GM08714 (cell line): ENCODE data around the gene WDR86.

Experiments used
- H3K4me3 ChIP-seq: fragments of 200-500 bp; sonication (Bioruptor generic); 2 replicates; pipeline ENCODE4 v1.5.1; 2014; ENCODE audit warnings: mild to moderate bottlenecking, low read length, inconsistent platforms
- ZNF274 ChIP-seq: IDR thresholded peaks from 2 replicates; pipeline ENCODE4 v1.6.1; 2012; ENCODE audit warnings: mild to moderate bottlenecking, low read depth, low read length

Gene WDR86

GRCh38 chr7:151381348-151382078 is 28.3 kb downstream of the WDR86 start:
- H3K4me3 ChIP-seq: peak overlapping the region; percentile 9; the same call in 1 of the 2 replicates
- TF ChIP-seq ZNF274: no peak

GRCh38 chr7:151381098-151381347 is 28.8 kb downstream of the WDR86 start:
- no peak for TF ChIP-seq ZNF274

GRCh38 chr7:151380199-151381097 is 29.4 kb downstream of the WDR86 start:
- H3K4me3 ChIP-seq: no peak overlapping the region; the same call in 1 of the 2 replicates
- TF ChIP-seq ZNF274: no peak

More at GRCh38 chr7:151381098-151381347, 28.8 kb downstream of the WDR86 start:
- H3K4me3 ChIP-seq: no peak overlapping the region; the same call in 1 of the 2 replicates

GRCh38 chr7:151379534-151380198 is 30.2 kb downstream of the WDR86 start:
- no peak overlapping the region for H3K4me3 ChIP-seq
- TF ChIP-seq ZNF274: no peak

- no peak overlapping the region for H3K4me3 ChIP-seq
- TF ChIP-seq ZNF274: no peak
These were observed 30.7 kb downstream of the WDR86 start for GRCh38 chr7:151379193-151379520.

DNA sequence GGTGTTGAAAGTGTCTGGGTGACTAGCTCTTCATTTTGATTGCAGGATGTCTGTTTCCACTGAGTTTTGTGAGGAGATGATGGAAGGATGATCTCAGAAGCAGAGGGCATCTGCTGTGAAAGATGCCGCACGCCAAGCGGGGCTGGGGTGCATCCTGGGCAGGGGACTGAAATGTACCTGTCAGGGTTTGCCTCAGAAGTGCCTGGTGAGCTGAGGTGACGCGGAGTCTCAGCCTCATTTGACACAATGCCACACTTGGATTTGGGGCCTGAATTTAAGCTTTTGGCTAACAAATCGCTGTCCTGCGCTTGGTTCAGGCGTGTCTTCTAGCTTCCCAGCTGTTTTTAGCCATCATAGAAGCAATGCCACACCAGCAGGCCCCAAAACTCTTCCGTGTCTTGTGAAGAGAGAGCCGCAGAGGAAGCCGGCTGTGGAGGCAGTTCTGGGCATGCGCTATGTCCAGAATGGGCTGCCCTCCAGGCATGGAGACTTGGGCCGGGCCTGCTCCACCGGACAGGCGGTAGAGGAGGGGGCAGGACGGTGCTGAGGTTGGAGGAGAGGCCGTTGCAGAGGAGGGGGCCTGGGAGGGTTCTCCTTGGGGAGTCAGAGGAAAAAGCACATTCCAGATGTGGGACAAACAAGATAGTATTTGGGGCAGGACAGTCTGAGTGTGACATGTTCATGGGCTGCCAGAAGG is 31.2 kb downstream of the WDR86 start:
- no peak for TF ChIP-seq ZNF274
- no peak overlapping the region for H3K4me3 ChIP-seq

DNA sequence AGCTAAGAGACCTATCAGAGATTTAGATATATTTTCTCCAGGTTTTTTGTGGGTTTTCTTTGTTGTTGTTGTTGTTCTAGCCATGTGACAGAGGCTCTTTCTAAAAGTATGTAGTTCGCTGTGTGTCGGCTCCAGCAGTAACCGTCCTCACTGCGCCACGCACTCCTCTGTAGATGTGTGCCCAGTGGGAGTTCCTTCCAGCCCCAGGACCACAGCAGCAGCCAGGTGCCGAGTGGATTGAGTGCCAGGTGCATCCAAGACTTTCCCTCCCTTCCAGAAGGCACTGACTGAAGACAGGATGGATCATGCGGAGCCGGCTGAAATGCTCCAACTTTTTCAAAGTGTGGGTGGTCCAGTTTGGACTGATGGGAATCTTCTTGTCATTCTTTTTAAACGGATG is 31.8 kb downstream of the WDR86 start:
- no peak for TF ChIP-seq ZNF274
- no peak overlapping the region for H3K4me3 ChIP-seq

DNA sequence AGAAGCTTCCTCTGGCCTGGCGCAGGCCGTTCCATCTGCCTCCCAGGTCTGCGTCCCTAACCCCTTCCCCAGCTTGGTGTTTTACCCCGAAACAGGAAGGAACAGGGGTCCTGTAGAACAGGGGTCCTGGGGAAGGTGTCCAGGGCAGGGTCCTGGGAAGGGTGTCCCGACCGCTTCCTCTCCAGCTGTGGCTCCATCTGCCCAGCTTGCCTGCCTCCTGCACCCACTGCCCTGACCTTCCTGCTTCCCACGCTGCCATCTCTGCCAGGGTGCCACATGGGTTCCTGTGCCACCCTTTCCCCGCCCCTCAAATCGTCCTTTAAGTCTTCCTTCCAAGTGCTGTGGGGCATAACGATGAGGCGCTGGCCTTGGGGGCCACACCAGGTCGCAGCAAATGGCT is 32.4 kb downstream of the WDR86 start:
- H3K4me3 ChIP-seq: no peak overlapping the region
- no peak for TF ChIP-seq ZNF274

DNA sequence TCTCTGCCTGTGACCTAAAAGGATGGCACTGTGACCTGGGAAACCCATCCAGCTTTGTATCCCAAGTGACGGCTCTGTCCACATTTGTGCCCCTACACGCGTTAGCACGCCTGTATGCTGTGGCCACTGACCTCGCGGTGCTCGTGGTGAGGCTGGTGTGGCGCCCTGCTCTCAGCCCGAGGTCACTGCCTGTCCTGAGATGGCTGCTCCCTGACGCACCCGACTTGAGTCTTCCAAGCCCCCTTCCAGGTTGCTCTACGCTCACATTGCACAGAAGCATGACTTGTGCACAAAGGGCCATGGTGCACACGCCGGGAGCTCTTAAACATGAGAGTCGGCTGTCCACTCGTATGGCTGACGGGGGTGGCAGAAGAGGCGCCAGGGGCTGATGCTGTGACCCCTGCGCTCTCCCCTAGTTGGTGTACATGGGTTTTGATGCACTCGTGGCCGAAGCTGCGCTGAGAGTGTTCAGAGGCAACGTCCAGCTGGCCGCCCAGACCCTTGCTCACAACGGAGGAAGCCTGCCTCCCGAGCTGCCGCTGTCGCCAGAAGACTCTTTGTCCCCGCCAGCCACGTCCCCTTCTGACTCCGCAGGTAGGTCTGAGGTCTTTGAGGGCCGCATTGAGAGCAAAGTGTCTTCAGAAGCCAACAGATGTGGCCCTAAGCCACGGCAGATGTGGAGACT is 33.5 kb downstream of the WDR86 start:
- H3K4me3 ChIP-seq: no peak overlapping the region
- TF ChIP-seq ZNF274: no peak

DNA sequence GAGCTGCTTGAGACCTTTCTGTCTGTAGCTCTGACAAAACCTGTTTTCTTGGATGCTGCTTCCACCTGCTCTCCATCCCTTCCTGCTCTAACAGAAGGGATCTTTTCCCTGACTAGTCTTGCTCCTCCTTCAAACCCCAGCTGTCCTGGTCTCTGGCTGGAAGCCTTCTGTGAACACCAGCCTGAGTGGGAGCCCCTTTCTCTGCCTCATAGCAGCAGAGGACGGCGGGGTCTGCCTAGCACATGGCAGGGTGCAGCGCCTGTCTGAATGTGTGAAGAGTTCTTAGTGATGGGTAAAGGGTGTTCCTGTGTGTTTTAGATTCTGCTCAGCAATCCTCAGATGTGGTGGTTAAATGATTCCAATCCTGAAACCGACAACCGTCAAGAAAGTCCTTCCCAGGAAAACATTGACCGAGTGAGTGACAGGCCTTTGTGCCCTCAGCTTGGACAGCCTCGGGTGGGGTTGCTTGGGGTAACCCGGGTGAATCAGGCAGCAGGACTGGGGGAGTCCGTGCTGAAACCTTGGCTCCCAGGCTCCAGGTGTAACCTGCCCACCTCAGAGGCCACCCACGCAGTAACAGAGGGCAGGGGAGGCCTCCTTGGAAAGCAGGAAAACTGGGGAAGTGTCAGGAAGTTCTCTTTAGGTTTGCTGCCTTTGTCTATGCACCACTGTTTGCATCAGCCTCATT is 34.2 kb downstream of the WDR86 start:
- TF ChIP-seq ZNF274: no peak
- H3K4me3 ChIP-seq: no peak overlapping the region

DNA sequence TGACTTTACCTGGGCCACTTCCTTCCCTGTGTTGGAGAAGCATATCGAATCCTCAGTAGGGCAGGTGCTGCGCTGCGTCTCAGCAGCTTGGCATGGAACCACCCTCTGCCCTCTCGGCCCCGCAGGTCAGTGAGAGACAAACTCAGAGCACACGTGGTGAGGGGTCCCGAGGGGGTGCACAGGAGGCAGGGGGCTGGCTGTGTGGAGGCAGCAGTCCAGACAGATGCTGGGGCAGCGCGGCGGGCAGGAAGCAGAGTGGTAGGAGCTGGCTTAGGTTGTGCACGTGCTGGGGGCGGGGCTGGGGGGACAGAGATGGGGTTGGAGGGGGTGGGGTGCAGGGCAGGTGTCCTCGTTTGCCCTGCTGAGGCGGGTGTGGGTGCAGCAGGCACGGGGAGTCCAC is 35.1 kb downstream of the WDR86 start:
- H3K4me3 ChIP-seq: no peak overlapping the region
- no peak for TF ChIP-seq ZNF274

GRCh38 chr7:151374139-151374538 is 35.7 kb downstream of the WDR86 start:
- no peak overlapping the region for H3K4me3 ChIP-seq
- no peak for TF ChIP-seq ZNF274

- TF ChIP-seq ZNF274: no peak
- no peak overlapping the region for H3K4me3 ChIP-seq
These were observed 36.2 kb downstream of the WDR86 start for GRCh38 chr7:151373599-151373998.
